ENCODE measurements around the gene E2F2.

GRCh38 chr1:23517581-23517980, 13.5 kb downstream of the E2F2 start:
- TF ChIP-seq CTCF (IDR thresholded peaks at IDR 0.05; ENCODE audit: poor library complexity): no peak
- TF ChIP-seq EZH2 (IDR thresholded peaks at IDR 0.05; ENCODE audit: borderline replicate concordance): no peak
